GM10266 (cell line): ENCODE data around the gene BST1.
A peak's percentile ranks its signal among the peaks of the same experiment; 100 is the strongest.

Source experiments
- DNase-seq: peaks from one replicate; pipeline ENCODE4 v3.0.0; 2012; ENCODE audit errors: extremely low spot score
- CTCF ChIP-seq: IDR thresholded peaks from 2 replicates; pipeline ENCODE4 v1.5.1; 2012; ENCODE audit warnings: mild to moderate bottlenecking, low read depth; ENCODE audit not compliant: control insufficient read depth, insufficient read depth; ENCODE audit errors: missing control alignments

The BST1 gene

GRCh38 chr4:15735536-15735935 lies 32.7 kb downstream of the BST1 start:
- DNase-seq, result no peak
- no peak for TF ChIP-seq CTCF

- TF ChIP-seq CTCF, result no peak
- DNase-seq, result no peak
Observed at GRCh38 chr4:15736514-15737050, 33.7 kb downstream of the BST1 start.

GRCh38 chr4:15737255-15737654 lies 34.4 kb downstream of the BST1 start:
- peak; percentile 46 for TF ChIP-seq CTCF
- no peak for DNase-seq

GRCh38 chr4:15738877-15739276 lies 36.0 kb downstream of the BST1 start:
- no peak for TF ChIP-seq CTCF
- no peak for DNase-seq

GRCh38 chr4:15740764-15741404 lies 38.0 kb downstream of the BST1 start:
- no peak for TF ChIP-seq CTCF
- DNase-seq, result no peak

GRCh38 chr4:15742083-15742582 lies 39.3 kb downstream of the BST1 start:
- TF ChIP-seq CTCF, result no peak
- DNase-seq, result no peak

GRCh38 chr4:15742637-15743036 lies 39.8 kb downstream of the BST1 start:
- TF ChIP-seq CTCF, result no peak
- DNase-seq, result no peak
